ENCODE results near the gene CFAP251. TPM values are rescaled to one million over a fixed set of nuclear protein-coding genes. Genes with fewer than 3 reads are reported as not detected.

Gene CFAP251
- total and polyA plus RNA-seq, 10 of the 15 experiments (the other 5 are each of a cell fraction or from before 2014, with no cell fraction given) = 0.10 to 0.97 (median 0.64) TPM

DNA sequence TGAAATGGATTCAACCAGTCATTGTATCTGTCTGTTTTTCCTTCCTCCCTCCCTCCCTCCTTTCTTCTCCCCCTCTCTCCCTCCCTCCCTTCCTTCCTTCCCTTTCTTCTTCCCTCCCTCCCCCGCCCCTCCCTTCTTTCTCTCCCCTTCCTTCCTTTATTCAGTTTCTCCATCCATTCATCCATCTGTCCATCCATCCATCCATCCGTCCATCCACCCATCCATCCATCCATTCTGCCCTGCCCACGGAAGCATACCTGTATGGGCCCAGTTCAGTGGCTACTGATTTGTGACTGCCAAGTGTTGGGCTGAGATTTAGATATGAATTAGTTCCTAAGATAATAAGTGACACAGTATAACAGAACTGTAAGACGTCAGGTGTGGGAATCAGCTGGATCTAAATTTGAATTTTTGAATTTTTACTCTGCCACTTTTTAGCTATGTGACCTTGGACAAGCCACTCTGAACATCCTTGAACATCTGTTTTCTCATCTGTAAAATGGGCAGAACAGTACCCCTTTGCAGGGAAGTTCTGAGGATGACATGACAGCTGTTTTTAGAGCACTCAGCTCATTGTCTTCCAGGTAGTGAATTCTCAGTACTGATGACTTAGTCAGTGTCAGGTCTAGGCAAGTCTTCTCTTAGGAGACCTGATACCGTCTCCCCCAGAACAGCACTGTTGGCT lies 42.9 kb downstream of the CFAP251 start (continued):
- TF ChIP-seq, protein P1, sequence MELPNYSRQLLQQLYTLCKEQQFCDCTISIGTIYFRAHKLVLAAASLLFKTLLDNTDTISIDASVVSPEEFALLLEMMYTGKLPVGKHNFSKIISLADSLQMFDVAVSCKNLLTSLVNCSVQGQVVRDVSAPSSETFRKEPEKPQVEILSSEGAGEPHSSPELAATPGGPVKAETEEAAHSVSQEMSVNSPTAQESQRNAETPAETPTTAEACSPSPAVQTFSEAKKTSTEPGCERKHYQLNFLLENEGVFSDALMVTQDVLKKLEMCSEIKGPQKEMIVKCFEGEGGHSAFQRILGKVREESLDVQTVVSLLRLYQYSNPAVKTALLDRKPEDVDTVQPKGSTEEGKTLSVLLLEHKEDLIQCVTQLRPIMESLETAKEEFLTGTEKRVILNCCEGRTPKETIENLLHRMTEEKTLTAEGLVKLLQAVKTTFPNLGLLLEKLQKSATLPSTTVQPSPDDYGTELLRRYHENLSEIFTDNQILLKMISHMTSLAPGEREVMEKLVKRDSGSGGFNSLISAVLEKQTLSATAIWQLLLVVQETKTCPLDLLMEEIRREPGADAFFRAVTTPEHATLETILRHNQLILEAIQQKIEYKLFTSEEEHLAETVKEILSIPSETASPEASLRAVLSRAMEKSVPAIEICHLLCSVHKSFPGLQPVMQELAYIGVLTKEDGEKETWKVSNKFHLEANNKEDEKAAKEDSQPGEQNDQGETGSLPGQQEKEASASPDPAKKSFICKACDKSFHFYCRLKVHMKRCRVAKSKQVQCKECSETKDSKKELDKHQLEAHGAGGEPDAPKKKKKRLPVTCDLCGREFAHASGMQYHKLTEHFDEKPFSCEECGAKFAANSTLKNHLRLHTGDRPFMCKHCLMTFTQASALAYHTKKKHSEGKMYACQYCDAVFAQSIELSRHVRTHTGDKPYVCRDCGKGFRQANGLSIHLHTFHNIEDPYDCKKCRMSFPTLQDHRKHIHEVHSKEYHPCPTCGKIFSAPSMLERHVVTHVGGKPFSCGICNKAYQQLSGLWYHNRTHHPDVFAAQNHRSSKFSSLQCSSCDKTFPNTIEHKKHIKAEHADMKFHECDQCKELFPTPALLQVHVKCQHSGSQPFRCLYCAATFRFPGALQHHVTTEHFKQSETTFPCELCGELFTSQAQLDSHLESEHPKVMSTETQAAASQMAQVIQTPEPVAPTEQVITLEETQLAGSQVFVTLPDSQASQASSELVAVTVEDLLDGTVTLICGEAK (IDR thresholded peaks at IDR 0.05; ENCODE audit: borderline replicate concordance) = no peak
- TF ChIP-seq PKNOX1 (IDR thresholded peaks at IDR 0.05) (no peak), BHLHE40 (IDR thresholded peaks at IDR 0.05; ENCODE audit: borderline replicate concordance in 1 of 2, low read depth in 2 of 2, low read length in 1 of 2) (no peak), YY1 (IDR thresholded peaks at IDR 0.05; ENCODE audit: low read depth, low read length) (no peak), NR2F1 (conservative IDR thresholded peaks at IDR 0.05) (no peak)

All from GM12878 (cell line).